GM19467 (cell line): ENCODE results near the gene ATL1.
A peak's percentile ranks its signal among the peaks of the same experiment; 100 is the strongest.

Source experiments
- ATAC-seq: cut with Tn5 transposase; IDR thresholded peaks from one replicate; pipeline ENCODE4 v1.9.1; 2021; ENCODE audit warnings: mild to moderate bottlenecking, moderate library complexity; ENCODE audit not compliant: unreplicated experiment

Gene ATL1

DNA sequence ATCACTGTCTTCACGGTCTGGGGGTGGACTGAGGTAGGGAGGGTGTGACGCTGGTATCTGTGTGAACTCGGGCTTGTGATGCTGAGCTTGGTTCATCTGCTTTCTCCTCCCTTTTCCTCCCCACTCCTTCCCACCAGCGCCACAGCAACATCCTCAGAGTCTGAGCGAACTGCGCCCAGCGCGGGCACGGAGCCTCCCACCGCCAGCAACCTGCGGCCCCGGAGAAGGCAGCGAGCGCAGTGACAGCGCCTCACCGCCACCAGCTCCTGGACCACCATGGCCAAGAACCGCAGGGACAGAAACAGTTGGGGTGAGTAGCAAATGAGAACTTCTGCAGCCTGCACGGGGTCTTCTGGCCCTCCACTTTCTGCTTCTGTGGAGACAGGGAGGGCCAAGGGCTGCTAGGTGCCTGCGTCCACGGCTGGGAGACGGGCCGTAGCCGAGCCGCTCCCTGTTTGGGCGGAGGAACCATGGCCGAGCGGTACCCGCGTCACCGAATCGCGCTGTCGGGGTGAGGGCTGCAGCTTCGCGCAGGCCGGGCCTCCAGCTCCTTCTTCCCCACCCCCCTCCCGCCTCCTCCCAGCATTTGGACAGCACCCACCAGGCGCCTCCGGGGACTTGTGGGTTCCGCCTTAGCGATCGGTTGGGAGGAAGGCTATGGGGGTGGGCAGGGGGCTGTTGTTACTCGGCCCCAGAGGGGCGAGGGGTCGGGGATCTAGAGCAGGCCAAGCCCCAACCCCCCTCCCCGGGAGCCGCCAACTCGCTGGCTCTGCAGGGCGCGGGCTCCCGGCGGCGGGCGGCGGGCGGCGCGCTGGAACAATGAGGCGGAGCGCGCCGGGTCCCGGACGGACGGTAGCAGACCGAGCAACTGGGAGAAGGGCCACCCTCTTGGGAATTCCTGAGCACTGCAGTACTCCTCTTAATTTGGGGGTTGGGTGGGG is at the start of gene ATL1:
ATL1 (plus strand) TSS at position 156 of the 941 bp plus-strand sequence; CDS start at position 277, 121 bp downstream.
- ATAC-seq, result no peak

DNA sequence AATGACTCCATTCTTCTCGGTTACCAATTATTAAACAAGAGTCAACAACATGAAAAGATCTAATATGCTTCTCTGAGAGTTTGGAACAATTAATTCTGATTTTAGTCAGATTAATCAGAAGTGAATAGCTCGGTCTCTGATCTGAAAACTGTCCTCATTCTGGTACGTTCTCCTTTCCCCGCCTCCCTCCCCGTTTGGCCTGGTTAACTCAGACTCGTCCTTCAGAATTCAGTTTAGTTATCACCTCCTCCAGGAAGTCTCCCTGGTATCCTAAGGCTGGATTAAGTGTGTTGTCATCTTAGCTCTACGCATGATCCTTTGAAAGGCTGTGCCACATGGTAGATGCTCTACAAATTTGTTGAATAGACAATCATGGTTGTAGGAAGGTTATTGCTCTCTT is 49.8 kb upstream of the ATL1 start:
- no peak for ATAC-seq

DNA sequence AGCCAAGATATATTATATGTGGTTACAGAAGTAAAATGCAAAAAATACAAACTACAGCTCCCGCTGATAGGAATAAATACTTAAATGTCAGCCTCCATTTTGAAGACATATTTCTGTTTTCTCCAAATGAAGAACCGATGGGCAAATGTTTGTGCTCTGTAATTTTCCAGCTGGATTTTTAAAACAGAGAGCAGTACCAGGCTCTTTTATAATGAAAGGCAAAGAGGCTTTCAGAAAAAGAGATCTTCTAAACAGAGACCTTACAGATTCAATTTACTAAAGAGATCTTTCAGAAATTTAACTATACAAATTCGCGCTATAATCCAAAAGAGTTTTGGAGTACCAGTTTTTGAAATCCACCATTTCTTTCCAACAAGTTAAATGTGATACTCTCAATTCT is 47.5 kb upstream of the ATL1 start:
- ATAC-seq, result no peak

DNA sequence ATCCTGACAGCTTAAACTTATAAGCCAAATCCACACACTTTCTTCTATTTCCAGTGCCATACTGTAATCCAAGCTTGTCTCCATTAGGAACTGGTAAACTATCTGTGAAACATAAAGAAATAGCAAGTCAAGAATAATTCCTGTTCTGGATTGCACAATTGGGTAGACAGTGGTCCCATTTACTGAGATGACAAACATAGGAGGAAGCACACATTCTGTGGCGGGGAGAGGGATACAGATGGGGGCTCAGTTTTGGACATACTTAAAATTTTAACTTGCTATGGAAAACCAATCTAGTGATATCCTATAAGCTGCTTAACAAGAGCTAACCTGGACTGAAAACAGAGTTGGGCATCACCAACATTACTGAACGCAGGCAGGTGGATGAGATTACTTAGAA is 43.9 kb upstream of the ATL1 start:
- ATAC-seq, result no peak

DNA sequence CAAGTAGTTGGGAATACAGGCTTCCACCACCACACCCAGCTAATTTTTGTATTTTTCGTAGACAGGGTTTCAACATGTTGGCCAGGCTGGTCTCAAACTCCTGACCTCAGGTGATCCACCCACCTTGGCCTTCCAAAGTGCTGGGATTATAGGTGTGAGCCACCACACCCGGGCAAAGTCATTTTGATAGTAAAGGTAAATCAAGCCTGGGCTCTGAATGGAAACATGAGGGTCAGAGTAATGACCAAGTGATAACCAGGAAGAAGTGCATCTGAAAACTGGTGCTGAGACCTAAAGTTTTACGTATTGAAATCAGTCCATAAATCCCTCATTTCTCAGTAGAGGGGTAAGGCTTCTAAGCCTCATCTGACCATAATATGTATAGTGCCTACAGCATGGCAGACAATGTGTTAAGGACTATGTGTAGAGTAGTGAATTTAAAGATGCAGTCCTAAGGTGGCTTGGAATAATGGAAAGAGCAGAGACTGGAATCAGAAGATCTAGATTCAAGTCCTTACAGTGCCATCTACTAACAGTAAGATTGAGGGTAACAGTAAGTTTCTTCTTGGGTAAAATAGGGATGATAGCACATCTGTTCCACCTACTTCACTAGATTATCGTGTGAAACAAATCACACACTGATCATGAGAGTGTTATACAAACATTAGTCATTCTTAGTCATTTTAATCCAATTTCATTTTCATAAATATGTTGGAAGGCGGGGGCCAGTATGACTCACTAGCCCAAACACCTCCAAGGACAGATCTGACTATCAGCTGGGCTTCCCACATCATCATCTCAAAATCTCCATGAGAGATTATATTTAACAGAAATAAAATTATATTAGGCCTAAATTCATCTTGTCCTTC is 38.8 kb upstream of the ATL1 start:
- peak; percentile 62 for ATAC-seq

DNA sequence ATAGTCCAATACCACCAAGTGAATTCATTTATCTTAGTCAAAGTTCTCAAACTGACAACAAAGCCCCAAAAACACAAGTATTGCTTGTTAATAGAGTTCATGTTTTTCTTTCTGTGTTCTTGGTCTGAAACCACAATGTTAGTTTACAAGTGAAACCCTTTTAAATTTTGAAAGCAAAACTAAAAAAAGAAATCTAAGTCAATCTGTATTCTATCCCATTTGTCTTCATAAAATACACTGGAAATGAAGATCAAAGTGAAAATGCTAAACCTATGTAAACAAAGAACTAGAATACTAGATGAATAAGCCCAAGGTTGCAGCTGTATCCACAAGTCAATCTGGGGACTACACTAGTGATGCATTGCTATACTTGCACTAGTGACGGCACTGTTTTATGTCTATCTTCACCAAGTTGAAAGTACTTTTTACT is 38.0 kb upstream of the ATL1 start:
- ATAC-seq, result peak; percentile 50

DNA sequence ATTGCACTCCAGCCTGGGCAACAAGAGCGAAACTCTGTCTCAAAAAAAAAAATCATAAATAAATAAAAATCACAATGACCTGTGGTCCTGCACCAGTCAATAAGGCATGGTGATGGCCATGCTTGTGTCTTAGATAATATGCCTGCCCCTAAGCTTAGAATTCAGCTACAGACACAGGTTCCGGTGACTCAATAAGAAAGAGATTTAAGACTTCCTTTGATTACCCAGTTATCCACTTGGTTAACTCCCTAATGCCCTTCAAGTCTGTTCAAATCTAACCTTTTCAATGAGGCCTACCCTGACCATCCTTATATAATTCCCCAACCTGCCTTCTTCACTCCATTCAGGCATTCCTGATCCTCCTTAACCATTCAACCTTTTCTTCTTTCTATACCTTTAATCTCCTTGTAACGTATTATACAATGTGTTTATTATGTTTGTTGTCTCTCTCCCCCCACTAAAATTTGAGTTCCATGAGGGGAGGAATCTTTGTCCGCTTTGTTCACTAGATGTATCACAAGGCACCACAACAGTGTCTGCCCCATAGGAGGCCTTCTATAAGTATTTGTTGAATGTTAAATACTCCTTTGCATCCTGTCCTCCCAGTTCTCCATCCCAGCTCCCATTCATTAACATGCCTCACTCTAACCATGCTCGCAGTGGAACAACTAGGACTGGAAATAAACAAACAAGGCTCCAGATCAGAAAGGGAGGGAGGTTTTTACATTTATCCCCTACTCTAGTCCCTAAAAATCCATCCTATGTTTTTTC is 36.5 kb upstream of the ATL1 start:
- ATAC-seq, result no peak

DNA sequence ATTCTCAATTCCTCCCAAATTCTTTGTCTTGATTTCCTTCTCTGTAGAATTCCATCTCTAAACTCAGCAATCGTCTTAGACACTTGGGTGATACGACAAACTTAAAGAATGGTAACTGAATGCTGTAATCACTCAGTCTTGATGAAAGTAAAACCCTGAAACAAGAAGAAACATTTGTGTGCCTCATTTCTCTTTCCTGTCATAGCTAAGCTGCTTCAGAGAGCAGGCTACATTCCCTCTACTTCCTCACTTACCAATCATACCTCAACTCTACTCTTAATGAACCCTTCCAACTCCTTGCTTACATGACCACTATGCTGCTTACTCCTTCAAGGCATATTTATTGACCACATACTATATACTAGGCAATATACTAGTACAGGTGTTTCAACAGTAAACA is 35.9 kb upstream of the ATL1 start:
- no peak for ATAC-seq

DNA sequence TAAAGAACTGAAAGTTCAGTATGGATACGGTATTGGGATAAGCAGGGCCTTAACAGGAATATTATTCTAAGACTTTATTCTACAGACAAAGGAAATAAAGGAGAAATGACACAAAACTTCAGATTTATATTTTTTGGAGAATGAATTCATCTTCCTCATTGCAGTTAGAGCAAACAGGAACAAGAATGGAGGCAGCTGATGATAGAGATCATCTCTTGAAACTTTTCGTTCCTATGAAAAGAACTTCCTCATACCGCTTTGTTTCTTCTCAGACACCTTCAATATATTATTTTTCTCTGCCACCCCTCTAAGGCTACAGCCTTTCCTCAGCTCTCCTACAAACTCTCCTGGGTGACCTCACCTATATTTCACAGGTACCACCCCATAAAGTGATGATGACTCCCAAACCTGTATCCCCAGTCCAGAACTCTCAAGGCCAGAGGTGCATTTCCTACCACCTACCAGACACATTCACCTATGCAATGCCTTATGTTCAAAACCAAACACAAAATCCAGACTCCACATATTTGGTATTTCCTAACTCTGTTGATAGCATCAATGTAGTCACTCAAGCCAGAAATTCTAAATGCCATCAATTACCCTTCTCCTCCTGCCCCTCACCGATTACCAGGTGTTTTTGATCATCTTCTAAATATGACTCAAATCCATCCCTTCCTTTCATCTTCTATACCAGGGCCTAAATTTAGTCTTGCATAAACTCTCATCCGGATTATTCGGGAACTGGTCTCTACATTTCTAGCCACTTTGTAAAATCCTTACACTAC is 35.0 kb upstream of the ATL1 start:
- no peak for ATAC-seq

DNA sequence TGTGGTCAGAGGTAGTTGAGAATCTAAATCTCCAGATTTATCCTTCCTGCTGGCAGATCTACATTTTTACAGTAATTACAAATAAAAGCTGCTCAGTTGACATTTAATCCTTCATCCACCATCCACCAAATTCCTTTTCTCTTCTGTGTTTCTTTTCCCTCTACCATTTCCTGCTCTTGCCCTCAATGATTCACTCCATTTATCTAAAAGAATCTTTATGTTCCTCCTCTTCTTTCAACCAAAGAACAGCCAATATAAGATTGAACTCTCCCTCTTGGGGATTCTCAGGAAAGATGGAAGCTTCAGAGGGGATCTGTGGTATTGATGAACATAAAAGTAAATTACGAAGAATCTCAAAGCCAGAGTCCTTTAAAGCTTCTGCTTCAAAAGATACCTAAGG is 31.9 kb upstream of the ATL1 start:
- no peak for ATAC-seq

DNA sequence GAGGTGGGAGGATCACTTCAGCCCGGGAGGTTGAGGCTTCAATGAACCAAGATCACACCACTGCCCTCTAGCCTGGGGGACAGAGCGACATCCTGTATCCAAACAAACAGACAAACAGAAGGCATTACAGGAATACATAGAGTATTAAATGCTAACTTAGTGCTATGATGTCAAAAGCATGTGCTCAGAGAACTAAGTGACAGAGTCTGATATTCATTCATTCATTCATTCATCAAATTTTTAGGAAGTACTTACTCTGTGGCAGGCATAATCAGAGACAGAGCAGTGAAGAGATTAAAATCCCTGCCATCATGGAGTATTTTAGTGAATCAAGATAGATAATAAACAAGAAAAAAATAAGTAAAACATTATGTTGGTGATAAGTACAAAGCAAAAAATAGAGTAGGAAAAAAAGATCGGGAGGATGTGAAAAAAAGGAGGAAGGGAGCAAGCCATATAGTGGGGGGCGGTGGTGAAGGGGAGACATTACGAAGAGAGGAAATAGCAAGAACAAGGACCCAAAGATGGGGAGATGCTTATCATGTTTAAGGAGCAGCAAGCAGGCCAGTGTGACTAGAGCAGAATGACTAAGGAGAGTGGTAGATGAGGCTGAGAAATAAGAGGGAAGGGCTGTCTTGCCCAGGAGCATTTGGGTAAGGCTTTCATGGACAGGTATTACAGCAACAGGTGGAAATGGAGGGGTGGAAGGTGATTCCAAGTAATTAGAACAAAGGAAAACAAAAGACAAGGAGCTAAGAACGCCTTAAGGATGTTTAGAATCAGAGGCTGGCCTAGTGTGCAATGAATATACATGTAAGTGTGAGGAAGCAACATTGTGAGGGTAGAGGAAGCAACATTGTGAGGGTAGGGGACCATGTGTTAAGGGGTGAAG is 30.4 kb upstream of the ATL1 start:
- ATAC-seq, result no peak

DNA sequence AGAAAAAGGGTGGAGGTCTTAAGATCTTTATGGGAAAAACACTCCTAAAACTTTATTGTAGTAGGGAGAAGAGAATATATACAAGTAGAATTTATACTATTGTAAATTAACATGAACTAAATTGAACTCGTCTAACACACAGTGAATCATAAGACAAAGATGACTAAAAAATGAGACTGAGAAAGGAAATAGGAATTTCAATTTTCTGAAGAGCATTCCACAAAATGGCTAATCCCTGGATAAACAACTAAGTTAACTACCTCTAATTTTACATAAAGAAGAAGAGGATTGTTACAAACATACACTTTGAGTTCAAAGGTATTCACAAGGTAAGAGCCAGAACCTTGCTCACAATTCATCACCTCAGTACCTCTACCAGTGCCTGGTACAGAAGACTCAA is 29.6 kb upstream of the ATL1 start:
- no peak for ATAC-seq

DNA sequence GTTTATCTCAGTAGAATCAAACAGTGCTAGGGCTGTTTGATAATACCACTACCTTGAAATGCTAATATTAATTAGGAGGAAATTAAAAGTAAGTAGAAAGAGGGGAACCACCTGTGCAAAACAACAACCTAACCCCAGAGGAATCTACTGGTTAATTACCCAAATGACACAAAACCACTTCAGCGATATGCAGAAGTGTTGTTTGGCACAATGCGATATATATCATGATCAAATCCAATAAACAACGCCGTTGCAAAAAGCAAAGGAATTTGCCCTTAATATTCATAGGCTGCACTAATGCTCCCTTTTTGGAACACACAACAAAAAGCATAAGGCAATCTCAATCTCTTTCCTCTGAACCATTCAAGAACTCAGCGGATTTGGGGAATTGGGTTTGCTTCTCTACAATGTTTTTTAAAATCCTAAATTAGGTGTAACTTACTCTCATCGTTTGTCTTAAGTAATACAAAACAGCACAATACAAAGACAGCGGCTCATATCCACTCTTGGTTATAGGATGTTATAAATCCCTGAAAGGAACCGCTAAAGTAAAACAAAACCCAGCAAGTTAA is 29.1 kb upstream of the ATL1 start:
- no peak for ATAC-seq

DNA sequence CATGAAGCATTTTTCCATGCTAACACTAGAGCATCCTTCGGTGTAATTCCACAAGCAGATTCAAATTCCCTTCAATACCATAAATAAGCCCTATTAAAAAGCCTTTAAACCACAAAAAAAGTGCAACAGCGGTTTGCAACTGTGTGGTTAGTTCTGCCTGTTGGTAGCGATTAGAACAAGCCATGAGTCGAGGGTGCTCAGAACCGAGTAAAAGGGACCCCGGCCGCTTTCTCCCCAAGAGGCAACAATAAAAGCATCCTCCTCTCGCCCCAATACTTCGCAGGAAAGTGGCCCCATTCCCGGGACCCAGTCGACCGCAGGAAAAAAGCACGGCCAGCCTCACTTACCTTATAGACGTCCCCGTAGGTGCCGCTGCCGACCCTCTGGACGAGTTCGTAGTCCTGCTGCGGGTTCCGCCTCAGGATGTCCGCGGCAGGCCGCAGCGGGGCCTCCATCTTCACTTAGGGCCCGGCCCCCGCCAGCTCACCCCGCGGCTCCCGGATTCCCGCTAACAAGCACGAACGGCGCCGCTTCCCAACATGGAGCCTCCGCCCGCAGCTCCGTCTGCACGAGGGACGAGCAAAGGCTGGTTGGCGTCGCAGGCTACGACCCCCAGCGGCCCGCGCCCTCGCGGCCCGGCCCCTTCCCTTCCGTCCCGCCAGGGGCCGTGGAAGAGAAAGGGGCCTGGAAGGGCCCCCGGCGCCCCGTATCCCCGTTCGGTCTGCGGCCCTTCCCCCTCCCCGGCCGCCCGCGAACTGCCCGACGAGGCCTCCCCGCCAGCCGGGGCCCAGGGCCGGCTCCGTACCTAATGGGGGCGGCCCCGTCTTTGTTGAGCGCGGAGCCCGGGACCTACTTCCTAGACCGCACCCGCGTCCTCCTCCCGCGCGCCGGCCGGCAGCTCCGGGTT is 28.1 kb upstream of the ATL1 start:
- ATAC-seq, result peak; percentile 14

DNA sequence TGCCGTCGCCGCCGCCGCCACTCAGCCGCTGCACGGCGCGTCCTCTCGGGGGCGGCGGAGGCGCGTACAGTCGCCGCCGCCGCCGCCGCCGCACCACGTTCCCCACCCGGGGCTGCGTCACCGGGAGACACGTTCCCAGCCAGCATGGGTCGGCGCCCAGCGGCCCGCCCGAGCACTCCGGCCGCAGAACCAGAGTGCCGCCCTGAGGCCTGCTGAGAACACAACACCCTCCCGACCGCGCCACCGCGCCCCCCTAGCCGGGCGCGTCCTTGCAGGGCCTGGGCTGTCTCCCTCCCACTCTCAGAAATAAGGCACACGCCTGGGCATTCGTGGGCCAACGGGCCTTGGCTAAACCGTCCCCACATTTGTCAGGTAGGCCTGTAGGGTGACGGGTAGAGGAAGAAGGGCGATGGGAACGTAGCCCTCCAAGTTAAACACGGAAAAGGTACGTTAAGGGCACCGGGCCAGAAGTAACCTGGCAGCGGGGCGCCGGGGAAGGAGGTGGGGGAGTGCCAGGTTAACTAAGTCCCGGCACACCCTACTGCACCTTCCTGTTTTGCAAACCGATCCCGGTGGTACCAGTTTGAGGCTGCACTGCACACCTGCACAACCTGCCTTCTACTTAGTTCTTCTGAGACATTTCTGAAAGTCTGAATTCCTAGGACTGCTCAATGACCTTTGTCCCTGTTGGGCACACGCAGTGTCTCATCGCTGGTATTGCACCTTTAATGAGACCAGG is 27.3 kb upstream of the ATL1 start, which contains the start of gene MAP4K5:
MAP4K5 (minus strand) TSS at position 68 of the 739 bp plus-strand sequence. CDS start 520 bp downstream, outside the sequence.
- peak; percentile 96 for ATAC-seq

DNA sequence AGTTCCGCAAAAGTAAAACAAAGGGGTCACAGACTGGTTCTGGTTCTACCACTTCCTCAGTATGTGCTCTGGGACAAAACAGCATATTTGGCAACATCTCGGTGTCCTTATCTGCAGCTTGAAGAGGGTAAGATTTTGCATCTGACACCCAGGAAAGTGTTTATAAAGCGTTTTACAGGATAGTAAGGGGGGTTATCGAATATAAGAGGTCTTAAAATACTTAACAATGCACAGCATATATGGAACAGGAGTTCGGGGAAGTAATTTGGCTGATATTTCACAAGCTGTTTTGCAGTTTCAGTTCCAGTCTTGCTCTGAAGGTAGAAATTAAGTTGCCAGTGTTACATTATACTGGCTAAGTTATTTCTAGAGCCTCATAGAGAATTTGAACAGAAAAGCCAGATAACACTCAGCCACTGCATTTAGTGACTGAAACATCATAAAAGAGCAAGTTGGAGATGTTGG is 26.7 kb upstream of the ATL1 start:
- peak; percentile 17 for ATAC-seq

DNA sequence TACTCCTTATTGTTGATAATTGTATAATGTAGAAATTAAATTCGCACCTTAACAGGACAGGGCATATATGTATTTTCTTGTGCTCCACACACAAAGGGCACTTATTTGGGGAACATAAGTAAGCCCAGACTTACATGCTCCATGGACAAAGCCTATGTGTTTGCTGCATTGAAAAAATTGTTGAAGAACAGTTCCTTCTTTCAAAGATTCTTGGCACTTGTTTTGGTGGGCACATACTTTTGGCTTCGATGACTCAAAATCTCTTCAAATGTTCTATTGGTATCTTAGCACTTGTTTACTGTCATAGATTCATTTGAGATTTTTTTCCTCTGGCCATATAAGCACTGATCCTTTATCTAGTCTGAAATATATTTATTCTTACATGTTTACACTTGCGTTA is 26.1 kb upstream of the ATL1 start:
- no peak for ATAC-seq
